Osteoblast (primary cell): ENCODE data around the gene CNOT6L. TPM values are rescaled to one million over a fixed set of nuclear protein-coding genes. Genes with fewer than 3 reads are reported as not detected.

Source experiments
- DNase-seq: peaks from one replicate; pipeline ENCODE4 v3.0.0; 2011; ENCODE audit warnings: low spot score, mixed read lengths; ENCODE audit not compliant: insufficient read length; ENCODE audit errors: missing footprints
- H2AFZ ChIP-seq: 2 replicates; pipeline ENCODE4 v1.6.0; 2011; ENCODE audit warnings: mild to moderate bottlenecking, low read length
- H3K27ac ChIP-seq: 2 replicates; pipeline ENCODE4 v1.5.1; 2011; ENCODE audit warnings: mild to moderate bottlenecking, low read depth, low read length, moderate library complexity
- H3K27me3 ChIP-seq: 2 replicates; pipeline ENCODE4 v1.6.0; 2012; ENCODE audit warnings: mild to moderate bottlenecking, control low read depth, inconsistent platforms, low read length, moderate library complexity; ENCODE audit not compliant: insufficient read depth
- H3K36me3 ChIP-seq: 2 replicates; pipeline ENCODE4 v1.5.1; 2011; ENCODE audit warnings: mild to moderate bottlenecking, low read length, control low read depth, moderate library complexity; ENCODE audit not compliant: insufficient read depth
- H3K4me1 ChIP-seq: 2 replicates; pipeline ENCODE4 v1.5.1; 2011; ENCODE audit warnings: mild to moderate bottlenecking, low read length, control low read depth, moderate library complexity; ENCODE audit not compliant: insufficient read depth
- H3K4me2 ChIP-seq: 2 replicates; pipeline ENCODE4 v1.6.0; 2011; ENCODE audit warnings: mild to moderate bottlenecking, low read length; ENCODE audit not compliant: insufficient read depth
- H3K4me3 ChIP-seq: fragments of 200-600 bp; sonication (generic); 3 replicates; pipeline ENCODE4 v1.5.1; 2012; ENCODE audit warnings: mild to moderate bottlenecking, low read length, inconsistent platforms; ENCODE audit not compliant: insufficient read depth
- H3K79me2 ChIP-seq: 2 replicates; pipeline ENCODE4 v1.6.0; 2012; ENCODE audit warnings: mild to moderate bottlenecking, low read length, control low read depth, inconsistent platforms; ENCODE audit not compliant: insufficient read depth
- H3K9me3 ChIP-seq: 2 replicates; pipeline ENCODE4 v1.5.1; 2011; ENCODE audit warnings: low read depth, low read length, control low read depth
- H4K20me1 ChIP-seq: 2 replicates; pipeline ENCODE4 v1.6.0; 2012; ENCODE audit warnings: mild to moderate bottlenecking, low read length, control low read depth; ENCODE audit not compliant: insufficient read depth
- total RNA-seq: library from RNA; depleted of rRNA; stranded (reverse); fragments of >200 nt; gene quantifications from 2 replicates; pipeline ENCODE4 v1.2.3, GENCODE V29; 2012
- TF ChIP-seq, protein P1 (sequence below): IDR thresholded peaks from 2 replicates; pipeline ENCODE4 v1.5.1; 2011; ENCODE audit warnings: mild to moderate bottlenecking, low read depth, low read length, moderate library complexity; ENCODE audit errors: extremely low read depth

CNOT6L gene
- total RNA-seq, 1 donor, result 15.2 TPM

DNA sequence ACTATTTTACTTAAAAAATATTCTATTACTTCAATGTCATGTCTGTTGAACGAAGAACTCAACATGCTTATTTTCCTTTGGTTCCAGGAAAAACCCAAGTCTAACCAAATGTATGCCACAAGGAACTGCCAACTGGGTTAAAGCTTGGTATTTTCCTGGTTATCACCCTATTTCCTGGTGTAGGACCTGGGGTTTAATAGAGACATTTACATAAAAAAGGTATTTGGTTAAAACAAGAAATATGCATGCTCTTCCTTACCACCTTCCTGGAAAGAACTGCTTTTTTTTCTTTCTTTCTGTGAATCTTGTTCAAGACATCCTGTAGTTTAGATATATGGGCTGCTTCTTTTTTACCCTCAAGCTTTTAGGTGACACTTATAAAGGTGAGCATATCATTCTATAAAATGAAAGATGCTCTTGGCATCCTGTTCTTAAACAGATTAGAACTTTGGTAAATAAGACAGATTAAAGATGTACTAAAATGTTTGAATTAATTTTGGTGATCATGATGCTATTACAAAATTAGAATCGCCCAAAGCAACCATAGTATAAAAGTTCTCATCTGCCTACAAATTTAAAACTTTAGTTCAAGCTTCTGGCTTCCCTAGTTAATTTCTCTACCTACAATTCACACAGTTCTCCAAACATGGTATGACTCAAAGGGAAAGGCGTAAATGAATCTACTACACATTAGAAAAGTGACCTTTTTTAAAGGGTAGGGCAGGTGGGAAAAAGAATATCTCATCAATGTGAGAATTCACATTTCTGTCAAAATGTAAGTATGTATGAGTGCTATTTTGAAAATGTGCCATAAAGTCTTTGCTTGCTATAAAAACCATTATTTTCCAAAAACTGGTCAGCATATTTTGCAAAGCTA lies 103.5 kb downstream of the CNOT6L start:
- no peaks in the 10 kb centered on the region for H3K36me3 ChIP-seq
- H4K20me1 ChIP-seq, result peaks cover 3% of the 10 kb centered on the region
- H3K4me2 ChIP-seq, result no peak overlapping the region
- H3K4me1 ChIP-seq, result no peaks in the 10 kb centered on the region
- H3K27ac ChIP-seq, result no peak overlapping the region
- DNase-seq, result no peak
- no peak overlapping the region for H2AFZ ChIP-seq
- no peak overlapping the region for H3K4me3 ChIP-seq
- H3K27me3 ChIP-seq, result no peaks in the 10 kb centered on the region
- H3K9me3 ChIP-seq, result no peaks in the 10 kb centered on the region
- H3K79me2 ChIP-seq, result no peaks in the 10 kb centered on the region
- TF ChIP-seq, protein P1, sequence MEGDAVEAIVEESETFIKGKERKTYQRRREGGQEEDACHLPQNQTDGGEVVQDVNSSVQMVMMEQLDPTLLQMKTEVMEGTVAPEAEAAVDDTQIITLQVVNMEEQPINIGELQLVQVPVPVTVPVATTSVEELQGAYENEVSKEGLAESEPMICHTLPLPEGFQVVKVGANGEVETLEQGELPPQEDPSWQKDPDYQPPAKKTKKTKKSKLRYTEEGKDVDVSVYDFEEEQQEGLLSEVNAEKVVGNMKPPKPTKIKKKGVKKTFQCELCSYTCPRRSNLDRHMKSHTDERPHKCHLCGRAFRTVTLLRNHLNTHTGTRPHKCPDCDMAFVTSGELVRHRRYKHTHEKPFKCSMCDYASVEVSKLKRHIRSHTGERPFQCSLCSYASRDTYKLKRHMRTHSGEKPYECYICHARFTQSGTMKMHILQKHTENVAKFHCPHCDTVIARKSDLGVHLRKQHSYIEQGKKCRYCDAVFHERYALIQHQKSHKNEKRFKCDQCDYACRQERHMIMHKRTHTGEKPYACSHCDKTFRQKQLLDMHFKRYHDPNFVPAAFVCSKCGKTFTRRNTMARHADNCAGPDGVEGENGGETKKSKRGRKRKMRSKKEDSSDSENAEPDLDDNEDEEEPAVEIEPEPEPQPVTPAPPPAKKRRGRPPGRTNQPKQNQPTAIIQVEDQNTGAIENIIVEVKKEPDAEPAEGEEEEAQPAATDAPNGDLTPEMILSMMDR, result no peak

DNA sequence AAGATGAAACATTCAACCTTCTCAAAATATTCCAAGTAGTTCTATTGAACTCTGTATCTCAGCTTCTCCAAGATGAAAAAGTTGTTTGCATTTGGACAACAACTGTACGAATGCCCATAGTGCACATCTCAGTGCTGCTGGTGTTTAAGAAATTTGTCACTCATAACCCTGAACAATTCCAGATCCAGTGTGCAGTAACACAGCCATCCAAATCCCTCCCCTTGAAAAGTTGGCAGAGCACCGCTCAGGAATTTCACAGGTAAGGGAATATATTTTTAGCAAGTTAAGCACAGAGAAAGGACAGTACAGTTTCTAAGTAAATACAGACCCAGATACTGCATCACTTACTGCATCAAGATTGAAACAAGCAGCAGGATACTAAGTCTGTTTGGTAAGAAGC lies 104.7 kb downstream of the CNOT6L start:
- no peaks in the 10 kb centered on the region for H3K79me2 ChIP-seq
- TF ChIP-seq, protein P1, result no peak
- H3K4me1 ChIP-seq, result no peaks in the 10 kb centered on the region
- H3K36me3 ChIP-seq, result no peaks in the 10 kb centered on the region
- no peak for DNase-seq
- H3K4me3 ChIP-seq, result no peak overlapping the region
- H3K27me3 ChIP-seq, result no peaks in the 10 kb centered on the region
- no peak overlapping the region for H3K27ac ChIP-seq
- no peaks in the 10 kb centered on the region for H3K9me3 ChIP-seq
- no peak overlapping the region for H2AFZ ChIP-seq
- peaks cover 3% of the 10 kb centered on the region for H4K20me1 ChIP-seq
- H3K4me2 ChIP-seq, result no peak overlapping the region

DNA sequence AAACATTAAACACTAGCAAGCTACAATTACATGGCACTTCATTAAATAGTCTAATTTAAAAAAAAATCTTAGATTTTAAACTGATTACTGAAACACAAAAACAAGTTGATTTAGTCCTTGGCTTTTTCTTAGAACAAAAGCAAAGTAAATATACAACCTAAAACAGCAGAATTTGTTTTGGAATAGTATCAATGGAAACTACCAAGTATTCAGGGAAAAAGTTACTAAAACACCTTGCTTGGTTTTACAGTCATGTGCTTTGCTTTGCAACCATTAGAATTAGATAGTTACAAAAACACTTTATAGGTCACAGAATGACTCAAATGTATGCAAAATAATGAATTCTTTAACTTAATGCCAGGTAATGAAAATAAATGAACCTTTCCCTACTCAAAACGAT lies 105.3 kb downstream of the CNOT6L start:
- DNase-seq, result no peak
- H3K27me3 ChIP-seq, result no peaks in the 10 kb centered on the region
- no peaks in the 10 kb centered on the region for H3K4me1 ChIP-seq
- H3K4me2 ChIP-seq, result no peak overlapping the region
- H4K20me1 ChIP-seq, result peaks cover 3% of the 10 kb centered on the region
- H3K79me2 ChIP-seq, result no peaks in the 10 kb centered on the region
- no peak overlapping the region for H2AFZ ChIP-seq
- TF ChIP-seq, protein P1, result no peak
- H3K9me3 ChIP-seq, result no peaks in the 10 kb centered on the region
- no peaks in the 10 kb centered on the region for H3K36me3 ChIP-seq
- no peak overlapping the region for H3K4me3 ChIP-seq
- no peak overlapping the region for H3K27ac ChIP-seq

DNA sequence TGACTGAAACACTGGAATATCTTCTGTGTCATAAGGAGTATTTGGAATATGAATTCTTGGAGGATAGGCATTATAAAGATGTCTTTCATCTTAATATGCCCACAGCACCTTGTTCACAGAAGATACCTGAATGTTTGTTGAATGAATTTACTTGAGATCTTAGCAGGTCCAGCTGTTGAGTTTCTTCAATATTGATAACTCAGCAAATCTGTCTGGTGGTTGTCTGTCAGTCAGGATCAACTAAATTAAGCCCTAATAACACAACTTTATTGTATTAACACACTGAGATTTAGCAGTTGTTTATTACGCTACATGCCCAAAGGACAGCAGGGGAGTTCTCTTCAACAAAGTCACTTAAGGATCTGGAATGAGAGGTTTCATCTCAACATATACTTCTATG lies 106.5 kb downstream of the CNOT6L start:
- H2AFZ ChIP-seq, result no peak overlapping the region
- no peaks in the 10 kb centered on the region for H3K9me3 ChIP-seq

More for the DNA sequence above, 106.5 kb downstream of the CNOT6L start:
- H3K4me3 ChIP-seq, result no peak overlapping the region
- H3K27me3 ChIP-seq, result no peaks in the 10 kb centered on the region
- H4K20me1 ChIP-seq, result peaks cover 1% of the 10 kb centered on the region
- no peak overlapping the region for H3K4me2 ChIP-seq
- no peak for DNase-seq
- no peaks in the 10 kb centered on the region for H3K79me2 ChIP-seq
- no peaks in the 10 kb centered on the region for H3K4me1 ChIP-seq
- no peak overlapping the region for H3K27ac ChIP-seq
- TF ChIP-seq, protein P1, result no peak
- H3K36me3 ChIP-seq, result no peaks in the 10 kb centered on the region
